MCF 10A (cell line): Measurements from ENCODE around the gene SLC16A7. TPM values are rescaled to one million over a fixed set of nuclear protein-coding genes. Genes with fewer than 3 reads are reported as not detected.

Experiments used
- BruUV-seq: library from RNA; stranded (reverse); fragments of 400-500 nt; replicated peaks from 2 replicates; lab custom pipeline; 2021; lab: Mats Ljungman, UMichigan
- CTCF ChIA-PET: fragments of 300-600 bp; sonication (Branson Sonifier 250); formaldehyde crosslinking; extraction: SDS; loops from one replicate; lab custom pipeline; 2021; ENCODE audit warnings: antibody characterized with exemption, inconsistent platforms; lab: Yijun Ruan, JAX
- POLR2A ChIA-PET: fragments of 300-600, 350-650 bp; sonication (Branson Sonifier 250); formaldehyde crosslinking; extraction: SDS; loops from one replicate; lab custom pipeline; 2020; ENCODE audit warnings: antibody characterized with exemption, inconsistent platforms; lab: Yijun Ruan, JAX
- DNase-seq: peaks from one replicate; pipeline ENCODE4 v3.0.0-alpha.2; 2018; ENCODE audit not compliant: unreplicated experiment
- H3K27ac Mint-ChIP-seq: one replicate; pipeline ENCODE4 v1.8.0; 2022; ENCODE audit warnings: mild to moderate bottlenecking, low read depth, mixed read lengths; ENCODE audit not compliant: unreplicated experiment
- H3K27me3 Mint-ChIP-seq: one replicate; pipeline ENCODE4 v1.8.0; 2022; ENCODE audit warnings: mixed read lengths; ENCODE audit not compliant: insufficient read depth, unreplicated experiment
- H3K36me3 Mint-ChIP-seq: one replicate; pipeline ENCODE4 v1.8.0; 2022; ENCODE audit warnings: mild to moderate bottlenecking, moderate library complexity, mixed read lengths; ENCODE audit not compliant: insufficient read depth, unreplicated experiment
- H3K4me1 Mint-ChIP-seq: one replicate; pipeline ENCODE4 v1.8.0; 2022; ENCODE audit warnings: mixed read lengths; ENCODE audit not compliant: insufficient read depth, unreplicated experiment
- H3K4me3 Mint-ChIP-seq: one replicate; pipeline ENCODE4 v1.8.0; 2022; ENCODE audit warnings: mild to moderate bottlenecking, moderate library complexity, mixed read lengths; ENCODE audit not compliant: unreplicated experiment
- H3K9me3 Mint-ChIP-seq: one replicate; pipeline ENCODE4 v1.8.0; 2022; ENCODE audit warnings: mixed read lengths; ENCODE audit not compliant: unreplicated experiment
- CTCF ChIP-seq: fragments of 200-600 bp; IDR thresholded peaks from one replicate; pipeline ENCODE4 v1.8.0; 2022; ENCODE audit warnings: antibody characterized with exemption, mild to moderate bottlenecking; ENCODE audit not compliant: unreplicated experiment
- intact Hi-C: fragments of 100-400 bp; cut with micrococcal nuclease; formaldehyde crosslinking; loops from 2 replicates; pipeline ENCODE4 v1.14.1; 2022
- total RNA-seq: library from RNA; stranded (reverse); gene quantifications from 2 replicates; pipeline ENCODE4 v1.2.3, GENCODE V29; 2022

Gene SLC16A7
- total RNA-seq, 1 experiment from 2014 or later = 32.6 TPM

DNA sequence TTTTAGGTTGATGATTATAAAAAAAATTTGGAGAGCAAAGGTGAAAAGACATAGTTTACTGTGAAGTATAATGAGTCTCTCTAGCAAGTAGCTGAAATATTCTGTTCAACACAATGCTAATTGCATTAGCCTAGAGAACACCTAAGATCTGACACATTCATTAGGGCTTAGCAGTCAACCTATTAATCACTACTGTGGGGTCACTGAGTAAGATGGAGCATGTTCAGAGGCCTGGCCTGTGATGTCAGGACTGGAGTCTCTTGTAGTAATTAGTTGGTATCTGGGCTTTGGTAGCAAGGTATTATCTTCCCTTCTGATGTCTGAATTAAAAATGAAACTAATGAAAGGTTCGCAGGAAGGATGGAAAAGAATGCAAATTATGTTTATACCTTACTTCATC, 112.7 kb downstream of the SLC16A7 start:
- CTCF ChIA-PET = no interaction called here
- no peak for DNase-seq
- no peak overlapping the region for H3K4me3 Mint-ChIP-seq
- intact Hi-C loops = no loop called here
- H3K27ac Mint-ChIP-seq = no peak overlapping the region
- TF ChIP-seq CTCF = no peak
- no peaks in the 10 kb centered on the region for H3K4me1 Mint-ChIP-seq
- no TSS peak for BruUV-seq
- H3K9me3 Mint-ChIP-seq = no peaks in the 10 kb centered on the region
- no peaks in the 10 kb centered on the region for H3K27me3 Mint-ChIP-seq
- POLR2A ChIA-PET = interaction anchor here (1.2 kb wide), 1 partner anchor 9 kb away, joined by 9 read pairs; no protein-coding TSS in a partner anchor
- no peaks in the 10 kb centered on the region for H3K36me3 Mint-ChIP-seq

DNA sequence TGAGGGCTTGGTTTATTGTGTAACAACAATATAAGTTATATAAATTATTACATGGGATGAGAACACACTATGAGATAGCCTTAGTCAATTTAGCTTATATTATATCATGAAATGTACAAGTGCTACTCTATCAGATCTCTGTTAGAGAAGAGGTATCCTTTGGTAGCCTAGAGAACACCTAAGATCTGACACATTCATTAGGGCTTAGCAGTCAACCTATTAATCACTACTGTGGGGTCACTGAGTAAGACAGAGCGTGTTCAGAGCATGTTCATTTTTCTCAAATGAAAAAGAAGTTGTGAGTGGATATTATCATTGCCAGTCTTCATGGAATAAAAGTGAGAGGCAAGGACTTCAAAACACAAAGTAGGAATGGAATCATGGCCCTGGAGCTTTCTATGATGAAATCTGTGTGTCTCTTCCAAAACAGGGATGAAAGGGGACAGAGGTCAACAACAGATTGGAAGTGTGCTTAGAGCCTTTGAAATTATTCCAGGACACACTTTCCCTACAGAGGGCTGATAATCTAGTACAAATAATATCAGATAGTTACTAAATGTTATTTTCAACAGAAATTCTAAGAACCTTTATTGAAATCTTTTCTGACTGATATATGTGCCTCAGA, 114.3 kb downstream of the SLC16A7 start:
- POLR2A ChIA-PET = interaction anchor here (0.7 to 1.8 kb wide), 2 partner anchors 12 to 55 kb away, joined by 4 to 6 read pairs; no protein-coding TSS in a partner anchor
- TF ChIP-seq CTCF = no peak

GRCh38 chr12:59710964-59711363, 115.1 kb downstream of the SLC16A7 start:
- Mint-ChIP-seq H3K27ac (no peak overlapping the region), H3K9me3 (peaks cover 7% of the 10 kb centered on the region), H3K27me3 (no peaks in the 10 kb centered on the region), H3K4me3 (no peak overlapping the region), H3K4me1 (no peaks in the 10 kb centered on the region), H3K36me3 (no peaks in the 10 kb centered on the region)
- TF ChIP-seq CTCF = no peak
- ChIA-PET POLR2A (interaction anchor here (0.7 to 1.8 kb wide), 2 partner anchors 13 to 56 kb away, joined by 4 to 6 read pairs; no protein-coding TSS in a partner anchor), CTCF (no interaction called here)
- intact Hi-C loops = no loop called here
- no TSS peak for BruUV-seq
- DNase-seq = no peak

More for the DNA sequence above, 114.3 kb downstream of the SLC16A7 start:
- Mint-ChIP-seq H3K27ac (no peak overlapping the region), H3K4me3 (no peak overlapping the region), H3K9me3 (peaks cover 7% of the 10 kb centered on the region), H3K27me3 (no peaks in the 10 kb centered on the region), H3K36me3 (no peaks in the 10 kb centered on the region), H3K4me1 (no peaks in the 10 kb centered on the region)
- BruUV-seq = no TSS peak
- intact Hi-C loops = no loop called here
- no peak for DNase-seq
- CTCF ChIA-PET = no interaction called here

DNA sequence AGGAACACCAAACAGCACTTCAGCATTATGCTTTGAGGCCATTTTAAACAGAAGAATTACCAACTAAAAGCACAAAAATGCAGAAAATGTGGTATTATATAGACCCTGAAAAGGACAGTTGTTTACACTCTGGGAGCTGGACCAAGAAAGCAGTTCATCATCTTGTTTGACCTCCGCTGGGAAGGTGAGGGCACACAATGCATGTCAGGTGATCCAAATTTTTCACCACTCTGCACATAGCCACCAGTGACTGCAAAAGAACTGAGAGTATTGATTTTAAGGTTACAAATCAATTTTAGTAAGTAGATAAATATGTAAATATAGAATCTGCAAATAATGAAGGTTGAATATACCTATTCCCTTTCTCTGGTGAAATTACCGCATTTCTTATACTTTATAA, 119.6 kb downstream of the SLC16A7 start:
- Mint-ChIP-seq H3K36me3 (no peaks in the 10 kb centered on the region), H3K27ac (no peak overlapping the region), H3K4me1 (no peaks in the 10 kb centered on the region), H3K9me3 (peaks cover 7% of the 10 kb centered on the region), H3K27me3 (no peaks in the 10 kb centered on the region), H3K4me3 (no peak overlapping the region)
- no peak for DNase-seq
- TF ChIP-seq CTCF = no peak
- intact Hi-C loops = no loop called here
- no TSS peak for BruUV-seq
- ChIA-PET POLR2A (no interaction called here), CTCF (interaction anchor here (0.6 to 0.7 kb wide), 3 partner anchors 8 to 202 kb away, joined by 3 read pairs; no protein-coding TSS in a partner anchor)
